ENCODE measurements around the gene CCDC47. TPM values are rescaled to one million over a fixed set of nuclear protein-coding genes. Genes with fewer than 3 reads are reported as not detected.
"Not testable (repeated sequence)": the region's sequence is repeated elsewhere in the genome, so short reads cannot be mapped to it uniquely, and the experiment has no call there.

The CCDC47 gene
- polyA plus RNA-seq, 1 donor, result 104 TPM

DNA sequence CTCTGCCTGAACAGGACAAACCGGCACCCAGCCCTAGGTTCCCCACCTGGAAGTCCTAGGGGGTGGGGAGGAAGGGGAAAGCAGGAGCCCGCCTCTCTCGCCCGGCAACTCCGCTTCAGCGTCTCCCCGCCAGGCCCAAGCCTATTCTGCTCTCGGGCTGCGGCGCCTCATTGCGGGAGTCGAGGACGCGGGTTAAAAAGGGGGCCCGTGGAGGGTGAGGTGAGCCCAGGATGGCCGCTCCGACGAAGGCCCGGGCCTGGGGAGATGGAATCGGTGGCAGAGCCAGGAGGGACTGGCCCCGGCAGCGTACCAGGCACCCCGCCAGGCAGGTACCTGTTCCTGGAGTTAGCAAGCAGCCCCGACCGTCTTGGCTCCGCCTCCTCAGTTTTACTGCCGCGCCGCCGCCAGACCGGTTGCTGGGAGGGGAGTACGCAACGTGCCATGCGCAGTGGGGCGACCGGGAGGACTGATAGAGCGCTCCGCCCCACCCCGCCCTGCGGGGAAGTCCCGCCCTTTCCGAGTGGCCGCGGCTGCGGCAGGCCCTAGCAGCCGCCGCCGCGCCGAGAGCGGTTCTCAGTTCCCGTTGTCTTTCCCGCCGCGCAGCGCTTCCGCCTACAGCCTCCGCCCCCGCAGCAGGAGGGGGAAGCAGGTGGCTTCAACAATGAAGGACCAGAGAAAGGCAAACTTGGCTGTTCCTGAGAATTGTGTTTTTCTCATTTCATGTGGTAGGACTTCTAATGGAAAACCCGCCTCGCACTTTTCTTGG lies 31.8 kb downstream of the CCDC47 start, which contains the start of gene STRADA:
STRADA (minus strand) TSS at position 392 of the 766 bp plus-strand sequence. CDS start 13,430 bp downstream, outside the sequence.
- Histone ChIP-seq H3K4me3 (ENCODE audit: low read length) (peak within 1 kb of the TSS; percentile 89), H3K27me3 (ENCODE audit: control insufficient read depth, insufficient read depth, low read length) (no peaks in the 10 kb centered on the region), H3K4me1 (ENCODE audit: control insufficient read depth, insufficient read depth, low read length) (no peaks in the 10 kb centered on the region), H3K27ac (ENCODE audit: low read length) (peak within 1 kb of the TSS; percentile 93), H3K36me3 (ENCODE audit: control insufficient read depth, insufficient read depth, low read length) (peaks cover 14% of the 10 kb centered on the region), H3K9me3 (ENCODE audit: control insufficient read depth, low read depth, low read length) (no peaks in the 10 kb centered on the region)
- WGBS (ENCODE audit: insufficient coverage, low lambda C conversion rate), result no CpG with 5 or more reads among the region's 61 CpGs
- peak; percentile 99 to 100 for DNase-seq

DNA sequence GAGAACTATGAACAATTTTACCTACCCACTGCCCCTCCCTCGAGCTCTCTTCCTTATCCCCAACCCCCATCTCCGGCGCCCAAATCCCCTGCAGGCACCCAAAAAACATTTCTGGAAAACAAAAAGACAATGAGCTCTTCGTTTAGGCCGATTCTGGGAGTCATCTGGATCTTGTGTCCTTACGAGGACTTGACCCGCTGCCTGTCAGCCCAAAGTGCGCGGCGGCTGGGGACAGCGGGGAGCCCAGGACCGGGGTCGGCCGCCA lies 32.3 kb downstream of the CCDC47 start:
- no CpG with 5 or more reads among the region's 14 CpGs for WGBS (ENCODE audit: insufficient coverage, low lambda C conversion rate)
- Histone ChIP-seq H3K4me1 (ENCODE audit: control insufficient read depth, insufficient read depth, low read length) (no peaks in the 10 kb centered on the region), H3K27ac (ENCODE audit: low read length) (peak overlapping the region; percentile 93), H3K4me3 (ENCODE audit: low read length) (peak overlapping the region; percentile 89), H3K27me3 (ENCODE audit: control insufficient read depth, insufficient read depth, low read length) (no peaks in the 10 kb centered on the region), H3K9me3 (ENCODE audit: control insufficient read depth, low read depth, low read length) (no peaks in the 10 kb centered on the region), H3K36me3 (ENCODE audit: control insufficient read depth, insufficient read depth, low read length) (peaks cover 12% of the 10 kb centered on the region)
- peak in 1 of 2 donors; percentile 9 for DNase-seq

DNA sequence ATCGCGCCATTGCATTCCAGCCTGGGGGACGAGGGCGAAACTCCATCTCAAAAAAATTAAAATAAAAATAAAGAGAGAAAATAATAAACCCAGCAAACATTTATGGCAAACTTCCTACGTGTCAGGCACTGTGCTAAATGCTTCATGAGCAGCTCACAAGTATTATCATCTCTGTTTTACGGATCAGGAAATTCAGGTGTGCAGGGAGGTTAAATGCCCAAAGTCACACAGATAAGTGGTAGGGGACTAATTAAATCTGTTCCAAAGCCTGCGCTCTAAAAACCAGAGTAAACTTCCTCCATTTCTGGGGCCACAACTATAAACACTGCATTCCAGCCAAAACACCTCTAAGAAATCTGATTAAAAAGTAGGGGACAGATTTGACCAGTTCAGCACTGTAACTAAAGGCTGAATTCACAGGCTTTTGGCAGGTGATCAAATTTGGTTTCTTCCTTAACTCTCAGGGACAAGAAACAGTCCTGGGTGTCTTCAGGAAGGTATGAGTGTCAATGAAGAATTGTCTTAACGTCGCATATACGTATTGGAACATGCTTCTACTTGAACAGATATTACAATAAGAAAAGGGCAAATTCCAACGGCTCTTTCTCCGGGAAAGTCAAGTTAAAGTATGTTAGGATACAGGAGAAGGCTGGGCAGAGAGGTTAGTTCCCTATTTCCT lies 32.8 kb downstream of the CCDC47 start:
- peak; percentile 9 to 63 for DNase-seq
- WGBS (ENCODE audit: insufficient coverage, low lambda C conversion rate), result no CpG with 5 or more reads among the region's 12 CpGs
- H3K27ac ChIP-seq (ENCODE audit: low read length), result peak overlapping the region; percentile 93

DNA sequence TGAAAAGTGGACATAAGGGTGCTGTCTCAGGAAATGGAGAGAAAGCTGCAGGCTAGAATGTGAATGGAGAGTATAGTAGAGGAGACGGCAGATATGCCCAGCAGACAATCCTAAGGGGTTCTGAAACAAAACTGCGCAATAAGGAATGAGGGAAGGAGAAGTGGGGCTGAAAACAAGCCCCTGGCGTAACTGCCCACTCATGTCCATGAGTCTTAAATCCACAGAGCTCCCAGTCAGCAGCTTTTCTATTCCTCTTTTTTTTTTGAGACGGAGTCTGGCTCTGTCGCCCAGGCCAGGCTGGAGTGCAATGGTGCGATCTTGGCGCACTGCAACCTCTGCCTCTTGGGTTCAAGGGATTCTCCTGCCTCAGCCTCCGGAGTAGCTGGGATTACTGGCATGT lies 37.7 kb downstream of the CCDC47 start:
- no CpG with 5 or more reads among the region's 8 CpGs for WGBS (ENCODE audit: insufficient coverage, low lambda C conversion rate)
- Histone ChIP-seq H3K27me3 (ENCODE audit: control insufficient read depth, insufficient read depth, low read length) (no peaks in the 10 kb centered on the region), H3K9me3 (ENCODE audit: control insufficient read depth, low read depth, low read length) (no peaks in the 10 kb centered on the region), H3K4me3 (ENCODE audit: low read length) (no peak overlapping the region), H3K27ac (ENCODE audit: low read length) (no peak overlapping the region), H3K36me3 (ENCODE audit: control insufficient read depth, insufficient read depth, low read length) (no peaks in the 10 kb centered on the region), H3K4me1 (ENCODE audit: control insufficient read depth, insufficient read depth, low read length) (no peaks in the 10 kb centered on the region)
- no peak for DNase-seq

More for the DNA sequence above, 32.8 kb downstream of the CCDC47 start:
- no peaks in the 10 kb centered on the region for H3K27me3 ChIP-seq (ENCODE audit: control insufficient read depth, insufficient read depth, low read length)
- H3K4me3 ChIP-seq (ENCODE audit: low read length), result peak overlapping the region; percentile 89
- peaks cover 7% of the 10 kb centered on the region for H3K36me3 ChIP-seq (ENCODE audit: control insufficient read depth, insufficient read depth, low read length)
- H3K9me3 ChIP-seq (ENCODE audit: control insufficient read depth, low read depth, low read length), result no peaks in the 10 kb centered on the region
- no peaks in the 10 kb centered on the region for H3K4me1 ChIP-seq (ENCODE audit: control insufficient read depth, insufficient read depth, low read length)

DNA sequence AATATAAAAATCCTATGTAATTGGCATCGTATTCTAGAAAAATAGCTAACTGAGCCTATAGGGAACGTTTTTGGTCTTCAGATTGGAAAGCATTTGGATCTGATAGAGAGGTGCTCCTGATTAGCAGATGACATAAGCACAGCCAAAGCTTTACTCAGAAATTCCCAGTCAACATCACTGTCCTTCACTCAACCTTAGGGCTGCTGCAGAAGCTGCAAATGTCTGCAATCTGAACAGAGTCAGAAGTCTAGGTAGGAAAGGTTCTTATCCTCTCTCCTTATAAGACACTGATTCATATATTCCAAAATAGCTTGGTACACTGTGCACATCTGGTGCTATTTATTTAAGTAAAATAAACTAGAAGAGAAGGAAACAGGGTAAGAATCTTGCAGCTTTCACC lies 51.0 kb downstream of the CCDC47 start:
- H3K36me3 ChIP-seq (ENCODE audit: control insufficient read depth, insufficient read depth, low read length), result peaks cover 4% of the 10 kb centered on the region
- WGBS (ENCODE audit: insufficient coverage, low lambda C conversion rate), result 50% methylated on average over 1 of the region's 2 CpGs
- no peak overlapping the region for H3K4me3 ChIP-seq (ENCODE audit: low read length)
- H3K9me3 ChIP-seq (ENCODE audit: control insufficient read depth, low read depth, low read length), result no peaks in the 10 kb centered on the region
- no peaks in the 10 kb centered on the region for H3K27me3 ChIP-seq (ENCODE audit: control insufficient read depth, insufficient read depth, low read length)
- H3K4me1 ChIP-seq (ENCODE audit: control insufficient read depth, insufficient read depth, low read length), result no peaks in the 10 kb centered on the region
- DNase-seq, result no peak
- H3K27ac ChIP-seq (ENCODE audit: low read length), result no peak overlapping the region

DNA sequence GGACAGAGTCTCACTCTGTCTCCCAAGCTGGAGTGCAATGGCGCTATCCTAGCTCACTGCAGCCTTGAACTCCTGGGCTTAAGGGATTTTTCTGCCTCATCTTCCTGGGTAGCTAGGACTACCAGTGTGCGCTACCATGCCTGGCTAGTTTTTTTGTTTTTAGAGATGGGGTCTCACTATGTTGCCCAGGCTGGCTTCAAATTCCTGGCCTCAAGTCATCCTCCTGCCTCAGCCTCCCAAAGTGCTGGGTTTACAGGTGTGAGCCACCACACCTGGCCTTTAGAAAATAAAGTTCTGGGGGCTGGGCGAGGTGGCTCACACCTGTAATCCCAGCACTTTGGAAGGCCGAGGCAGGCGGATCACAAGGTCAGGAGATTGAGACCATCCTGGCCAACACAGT lies 53.2 kb downstream of the CCDC47 start:
- H3K9me3 ChIP-seq (ENCODE audit: control insufficient read depth, low read depth, low read length); H3K36me3 ChIP-seq (ENCODE audit: control insufficient read depth, insufficient read depth, low read length); H3K4me3 ChIP-seq (ENCODE audit: low read length); H3K27me3 ChIP-seq (ENCODE audit: control insufficient read depth, insufficient read depth, low read length); H3K4me1 ChIP-seq (ENCODE audit: control insufficient read depth, insufficient read depth, low read length); H3K27ac ChIP-seq (ENCODE audit: low read length); DNase-seq: not testable (repeated sequence)
- WGBS (ENCODE audit: insufficient coverage, low lambda C conversion rate), result no CpG with 5 or more reads among the region's 5 CpGs

DNA sequence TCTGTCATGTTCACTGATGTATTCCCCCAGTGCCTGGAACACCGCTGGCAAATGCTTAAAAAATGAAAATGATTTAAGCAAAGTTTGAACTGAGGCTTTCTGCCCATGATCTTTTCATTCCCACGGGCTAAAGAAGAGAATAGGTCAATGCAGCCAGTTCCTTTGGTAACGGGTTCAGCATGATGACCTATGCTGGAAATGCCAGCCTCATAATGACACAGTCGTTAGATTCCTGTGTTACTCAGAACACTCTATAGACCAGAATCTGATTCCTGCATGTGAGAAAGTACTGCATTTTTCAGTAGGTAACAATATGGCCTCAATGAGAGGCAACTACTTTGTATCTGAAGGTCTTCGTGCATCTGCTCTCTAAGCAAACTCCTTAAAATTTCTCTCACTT lies 54.4 kb downstream of the CCDC47 start:
- no peak for DNase-seq
- WGBS (ENCODE audit: insufficient coverage, low lambda C conversion rate), result no CpG with 5 or more reads among the region's 5 CpGs
- peaks cover 16% of the 10 kb centered on the region for H3K36me3 ChIP-seq (ENCODE audit: control insufficient read depth, insufficient read depth, low read length)
- H3K4me1 ChIP-seq (ENCODE audit: control insufficient read depth, insufficient read depth, low read length), result no peaks in the 10 kb centered on the region
- H3K27me3 ChIP-seq (ENCODE audit: control insufficient read depth, insufficient read depth, low read length), result no peaks in the 10 kb centered on the region
- H3K27ac ChIP-seq (ENCODE audit: low read length), result no peak overlapping the region
- H3K9me3 ChIP-seq (ENCODE audit: control insufficient read depth, low read depth, low read length), result no peaks in the 10 kb centered on the region
- no peak overlapping the region for H3K4me3 ChIP-seq (ENCODE audit: low read length)

DNA sequence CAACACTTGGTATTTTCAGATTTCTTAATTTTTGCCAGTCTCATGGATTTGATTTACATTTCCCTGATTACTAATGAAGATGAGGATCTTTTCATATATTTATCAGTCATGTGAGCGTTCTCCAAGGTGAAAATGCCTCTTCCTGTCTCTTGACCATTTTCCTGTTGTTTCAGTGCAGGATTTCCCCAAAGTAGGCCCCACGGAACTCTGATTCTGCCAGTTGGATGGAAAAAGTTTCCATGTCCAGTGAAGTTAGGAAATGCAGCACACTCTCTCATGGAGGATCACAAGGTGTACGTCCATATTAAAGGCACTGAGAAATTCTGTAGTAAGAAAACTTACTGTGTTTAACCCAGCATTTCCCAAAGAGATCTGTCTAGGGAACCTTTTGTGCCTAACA lies 57.0 kb downstream of the CCDC47 start:
- WGBS (ENCODE audit: insufficient coverage, low lambda C conversion rate), result 100% methylated on average over 1 of the region's 3 CpGs
- H3K36me3 ChIP-seq (ENCODE audit: control insufficient read depth, insufficient read depth, low read length), result peaks cover 31% of the 10 kb centered on the region
- no peak for DNase-seq

DNA sequence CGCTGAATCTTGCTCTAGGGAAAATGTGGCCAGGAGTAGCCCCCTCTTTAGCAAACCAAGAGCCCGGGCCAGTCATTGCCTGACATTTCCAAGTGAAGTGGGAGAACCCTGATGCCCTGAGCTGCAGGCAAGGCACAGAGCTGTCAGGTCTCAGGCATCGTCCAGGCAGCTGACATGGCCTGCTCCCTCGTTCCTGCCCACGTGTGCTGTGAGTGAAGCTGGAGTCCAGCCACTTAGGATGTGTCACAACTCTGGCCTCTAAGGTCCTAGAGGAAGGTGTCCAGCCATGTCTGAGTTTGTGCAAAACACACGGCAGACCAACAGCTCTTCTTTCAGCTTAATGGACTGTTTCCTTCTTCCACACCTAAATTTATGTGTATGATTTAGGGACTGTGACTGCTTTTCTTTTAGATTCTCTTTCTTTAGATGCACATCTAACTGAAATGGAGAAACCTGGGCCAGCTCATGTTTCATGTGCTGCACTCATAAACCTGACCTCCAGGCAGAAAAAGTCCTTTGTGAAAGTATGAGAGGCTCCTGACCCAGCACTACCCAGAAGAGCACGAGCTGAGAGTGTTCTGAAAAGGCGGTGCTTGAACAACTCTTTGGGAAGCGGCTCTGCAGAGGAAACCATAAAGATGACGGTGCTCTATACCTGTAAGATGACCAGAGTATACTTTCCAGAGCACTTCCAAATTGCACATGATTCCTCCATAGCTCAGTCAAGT lies 58.7 kb downstream of the CCDC47 start:
- no peak overlapping the region for H3K27ac ChIP-seq (ENCODE audit: low read length)
- no peaks in the 10 kb centered on the region for H3K4me1 ChIP-seq (ENCODE audit: control insufficient read depth, insufficient read depth, low read length)
- no peaks in the 10 kb centered on the region for H3K9me3 ChIP-seq (ENCODE audit: control insufficient read depth, low read depth, low read length)
- H3K4me3 ChIP-seq (ENCODE audit: low read length), result no peak overlapping the region
- WGBS (ENCODE audit: insufficient coverage, low lambda C conversion rate), result no CpG with 5 or more reads among the region's 10 CpGs
- H3K27me3 ChIP-seq (ENCODE audit: control insufficient read depth, insufficient read depth, low read length), result no peaks in the 10 kb centered on the region
- peaks cover 39% of the 10 kb centered on the region for H3K36me3 ChIP-seq (ENCODE audit: control insufficient read depth, insufficient read depth, low read length)
- DNase-seq, result no peak

More for the DNA sequence above, 57.0 kb downstream of the CCDC47 start:
- H3K4me3 ChIP-seq (ENCODE audit: low read length), result no peak overlapping the region
- H3K27me3 ChIP-seq (ENCODE audit: control insufficient read depth, insufficient read depth, low read length), result no peaks in the 10 kb centered on the region
- no peaks in the 10 kb centered on the region for H3K4me1 ChIP-seq (ENCODE audit: control insufficient read depth, insufficient read depth, low read length)
- H3K9me3 ChIP-seq (ENCODE audit: control insufficient read depth, low read depth, low read length), result no peaks in the 10 kb centered on the region
- no peak overlapping the region for H3K27ac ChIP-seq (ENCODE audit: low read length)

DNA sequence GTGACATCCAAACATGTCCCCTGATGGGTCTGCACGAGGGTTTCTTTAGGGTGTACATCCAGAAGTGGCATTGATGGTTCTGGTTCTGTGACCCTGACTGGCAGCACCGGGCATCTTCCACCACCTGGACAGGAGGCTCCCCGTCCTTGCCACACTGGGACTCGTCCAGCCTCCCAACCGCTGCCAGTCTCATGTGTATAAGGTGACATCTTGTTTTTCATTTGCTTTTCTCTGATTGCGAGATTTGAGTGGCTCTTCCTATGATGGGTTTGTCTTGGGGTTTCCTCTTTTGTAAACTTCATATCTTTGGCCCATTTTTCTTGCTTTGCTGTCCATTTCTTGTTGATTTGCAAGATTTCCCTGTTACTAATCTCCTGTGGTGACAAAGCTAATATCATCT lies 64.3 kb downstream of the CCDC47 start:
- Histone ChIP-seq H3K4me3 (ENCODE audit: low read length) (no peak overlapping the region), H3K27ac (ENCODE audit: low read length) (no peak overlapping the region), H3K27me3 (ENCODE audit: control insufficient read depth, insufficient read depth, low read length) (no peaks in the 10 kb centered on the region), H3K36me3 (ENCODE audit: control insufficient read depth, insufficient read depth, low read length) (peaks cover 54% of the 10 kb centered on the region), H3K9me3 (ENCODE audit: control insufficient read depth, low read depth, low read length) (no peaks in the 10 kb centered on the region), H3K4me1 (ENCODE audit: control insufficient read depth, insufficient read depth, low read length) (no peaks in the 10 kb centered on the region)
- no peak for DNase-seq
- WGBS (ENCODE audit: insufficient coverage, low lambda C conversion rate), result 100% methylated on average over 1 of the region's 6 CpGs

Data from large intestine (tissue), 3 donors.